NCI-H446 (cell line): ENCODE measurements around the gene AXIN2.
"Not testable (repeated sequence)": the region's sequence is repeated elsewhere in the genome, so short reads cannot be mapped to it uniquely, and the experiment has no call there.

ENCODE experiments used
- DNase-seq, 2 experiments: peaks; one replicate each; lab custom pipeline; 2025; lab: John Stamatoyannopoulos, UW

The AXIN2 gene

DNA sequence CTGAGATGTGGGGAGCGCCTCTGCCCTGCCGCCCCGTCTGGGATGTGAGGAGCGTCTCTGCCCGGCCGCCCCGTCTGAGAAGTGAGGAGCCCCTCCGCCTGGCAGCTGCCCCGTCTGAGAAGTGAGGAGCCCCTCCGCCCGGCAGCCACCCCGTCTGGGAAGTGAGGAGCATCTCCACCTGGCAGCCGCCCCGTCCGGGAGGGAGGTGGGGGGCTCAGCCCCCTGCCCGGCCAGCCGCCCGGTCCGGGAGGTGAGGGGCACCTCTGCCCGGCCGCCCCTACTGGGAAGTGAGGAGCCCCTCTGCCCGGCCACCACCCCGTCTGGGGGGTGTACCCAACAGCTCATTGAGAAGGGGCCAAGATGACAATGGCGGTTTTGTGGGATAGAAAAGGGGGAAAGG, 77.0 kb downstream of the AXIN2 start:
- DNase-seq: not testable (repeated sequence)

DNA sequence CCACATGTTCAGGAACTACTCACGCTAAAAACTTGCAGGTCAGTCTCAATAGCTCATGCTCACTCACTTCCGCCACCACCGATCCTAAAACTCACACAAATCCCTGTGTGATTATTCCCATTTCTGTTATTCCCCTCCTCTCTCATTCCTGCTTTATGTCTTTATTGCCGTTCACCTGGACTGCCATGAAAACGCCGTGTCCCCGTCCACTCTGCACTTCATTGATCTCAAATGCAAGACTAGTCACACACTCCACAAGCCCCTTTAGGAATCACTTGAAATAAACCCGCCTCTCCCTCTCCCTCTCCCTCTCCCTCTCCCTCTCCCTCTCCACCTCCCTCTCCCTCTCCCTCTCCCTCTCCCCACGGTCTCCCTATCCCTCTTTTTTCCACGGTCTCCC, 78.0 kb downstream of the AXIN2 start:
- no peak for DNase-seq

DNA sequence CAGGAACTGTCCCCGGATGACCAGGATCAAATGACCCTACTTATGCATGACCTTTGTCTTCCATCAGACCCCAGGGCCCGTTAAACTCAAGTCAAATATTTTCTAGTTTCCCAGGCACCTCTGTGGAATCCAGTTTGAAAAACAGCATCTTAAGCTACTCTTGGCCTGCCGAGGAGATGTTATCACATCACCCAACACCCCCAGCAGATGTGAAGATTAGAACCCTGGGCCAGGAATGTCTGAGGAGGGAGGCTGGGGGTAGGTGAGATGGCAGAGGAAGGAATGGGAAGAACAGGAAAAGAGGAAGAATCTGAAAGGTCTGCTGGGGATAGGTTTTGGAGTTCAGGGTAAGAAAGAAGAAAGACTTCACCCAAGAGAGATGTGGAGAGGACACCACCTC, 79.2 kb downstream of the AXIN2 start:
- DNase-seq: no peak

DNA sequence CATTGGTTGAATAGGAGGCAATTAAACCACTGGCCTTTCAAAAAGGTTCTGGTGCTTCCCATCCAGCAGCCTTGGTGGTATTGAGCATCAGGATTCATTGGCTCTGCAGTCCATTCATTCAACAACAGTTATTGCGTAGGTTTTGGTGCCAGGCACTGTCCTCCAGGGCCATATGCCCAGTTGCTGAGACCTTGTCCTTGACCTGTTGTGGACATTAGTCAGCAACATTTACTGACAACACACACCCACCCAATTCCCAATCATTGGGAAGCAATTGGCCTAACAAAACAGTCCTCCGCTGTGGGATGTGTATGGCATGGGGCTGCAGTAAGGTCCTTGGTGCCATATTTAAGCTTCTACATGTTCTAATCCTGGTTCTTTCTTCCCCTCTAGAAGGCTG, 82.2 kb downstream of the AXIN2 start:
- no peak for DNase-seq
